Measurements from ENCODE around the gene PNLIP.

The PNLIP gene

DNA sequence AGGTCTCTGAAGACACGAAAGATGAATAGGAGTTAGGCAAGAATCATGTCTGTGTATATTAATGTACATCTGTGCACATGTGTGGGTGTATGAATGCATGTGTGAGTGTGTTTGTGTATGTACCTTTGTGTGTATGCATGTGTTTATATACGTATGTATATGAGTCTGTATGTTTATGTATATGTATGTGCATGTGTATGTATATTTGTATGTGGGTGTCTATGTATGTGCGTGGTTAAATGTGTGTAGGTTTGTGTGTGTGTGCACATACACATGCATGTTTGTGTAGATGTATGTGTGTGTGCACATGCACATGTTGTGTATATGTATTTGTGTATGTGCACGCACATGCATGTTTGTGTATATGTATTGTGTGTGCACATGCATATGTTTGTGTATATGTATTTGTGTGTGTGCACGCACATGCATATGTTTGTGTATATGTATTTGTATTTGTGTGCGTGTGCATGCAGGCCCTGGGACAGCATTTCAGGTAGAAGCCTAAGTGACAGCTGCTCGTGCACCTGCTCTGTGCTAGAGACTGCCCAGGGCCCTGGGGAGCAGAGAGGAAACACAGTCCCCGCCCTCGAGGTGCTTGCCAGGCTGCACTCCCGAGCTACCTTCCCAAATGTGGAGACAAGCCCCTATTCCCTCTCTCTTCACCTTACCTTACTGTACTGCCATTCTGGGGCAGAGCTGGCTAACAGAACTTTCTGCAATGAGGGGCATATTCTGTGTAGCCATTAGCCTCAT is 57.1 kb downstream of the PNLIP start:
- no peak overlapping the region for H3K4me3 ChIP-seq (ENCODE audit: low read length)
- TF ChIP-seq, protein P1, sequence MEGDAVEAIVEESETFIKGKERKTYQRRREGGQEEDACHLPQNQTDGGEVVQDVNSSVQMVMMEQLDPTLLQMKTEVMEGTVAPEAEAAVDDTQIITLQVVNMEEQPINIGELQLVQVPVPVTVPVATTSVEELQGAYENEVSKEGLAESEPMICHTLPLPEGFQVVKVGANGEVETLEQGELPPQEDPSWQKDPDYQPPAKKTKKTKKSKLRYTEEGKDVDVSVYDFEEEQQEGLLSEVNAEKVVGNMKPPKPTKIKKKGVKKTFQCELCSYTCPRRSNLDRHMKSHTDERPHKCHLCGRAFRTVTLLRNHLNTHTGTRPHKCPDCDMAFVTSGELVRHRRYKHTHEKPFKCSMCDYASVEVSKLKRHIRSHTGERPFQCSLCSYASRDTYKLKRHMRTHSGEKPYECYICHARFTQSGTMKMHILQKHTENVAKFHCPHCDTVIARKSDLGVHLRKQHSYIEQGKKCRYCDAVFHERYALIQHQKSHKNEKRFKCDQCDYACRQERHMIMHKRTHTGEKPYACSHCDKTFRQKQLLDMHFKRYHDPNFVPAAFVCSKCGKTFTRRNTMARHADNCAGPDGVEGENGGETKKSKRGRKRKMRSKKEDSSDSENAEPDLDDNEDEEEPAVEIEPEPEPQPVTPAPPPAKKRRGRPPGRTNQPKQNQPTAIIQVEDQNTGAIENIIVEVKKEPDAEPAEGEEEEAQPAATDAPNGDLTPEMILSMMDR (IDR thresholded peaks at IDR 0.05; ENCODE audit: low read depth, low read length, poor library complexity, severe bottlenecking), result no peak
- no peak for TF ChIP-seq EZH2phosphoT487 (IDR thresholded peaks at IDR 0.05; ENCODE audit: borderline replicate concordance, low read length)
- no peak overlapping the region for H3K4me2 ChIP-seq (ENCODE audit: low read length)

DNA sequence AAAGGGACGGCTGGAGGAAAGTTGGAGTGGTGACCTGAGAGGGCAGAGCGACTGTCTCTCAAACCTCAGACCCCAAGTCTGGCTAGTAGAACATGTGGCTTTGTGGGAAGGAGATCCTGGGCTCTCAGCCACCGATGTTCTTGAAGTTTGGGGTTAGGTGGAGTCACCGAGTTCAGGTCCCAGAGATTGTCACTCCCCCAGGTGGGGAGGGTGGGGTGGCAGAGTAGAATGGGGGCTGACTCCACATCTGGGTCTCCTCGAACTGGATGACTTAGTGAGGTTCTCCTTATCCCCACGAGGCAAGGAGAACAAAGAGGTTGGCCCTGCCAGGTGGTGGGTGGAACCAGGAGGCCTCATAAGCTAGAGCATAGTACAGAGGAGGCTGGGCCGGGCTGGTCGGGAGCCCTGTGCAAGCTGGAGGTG is 60.3 kb downstream of the PNLIP start:
- Histone ChIP-seq H3K27ac (ENCODE audit: low read depth, low read length) (no peak overlapping the region), H3K9me3 (ENCODE audit: control insufficient read depth, insufficient read depth, low read length) (no peaks in the 10 kb centered on the region), H3K4me1 (ENCODE audit: control insufficient read depth, low read length) (no peaks in the 10 kb centered on the region), H3F3A (ENCODE audit: control insufficient read depth, insufficient read depth) (no peaks in the 10 kb centered on the region), H3K4me3 (ENCODE audit: low read length) (no peak overlapping the region), H3K4me2 (ENCODE audit: low read length) (no peak overlapping the region), H3K27me3 (ENCODE audit: control insufficient read depth, low read length) (no peaks in the 10 kb centered on the region), H3K9me2 (replicated peaks; ENCODE audit: control insufficient read depth, low read length) (no peaks in the 10 kb centered on the region), H3K79me2 (ENCODE audit: control insufficient read depth, low read length) (no peaks in the 10 kb centered on the region), H3K36me3 (ENCODE audit: control insufficient read depth, low read length) (no peaks in the 10 kb centered on the region), H4K20me1 (ENCODE audit: control insufficient read depth, insufficient read depth, low read depth, low read length) (no peaks in the 10 kb centered on the region)
- TF ChIP-seq, protein P1 (IDR thresholded peaks at IDR 0.05; ENCODE audit: low read depth, low read length, poor library complexity, severe bottlenecking), result no peak
- TF ChIP-seq EZH2phosphoT487 (IDR thresholded peaks at IDR 0.05; ENCODE audit: borderline replicate concordance, low read length), result no peak

More for the DNA sequence above, 57.1 kb downstream of the PNLIP start:
- Histone ChIP-seq H3K36me3 (ENCODE audit: control insufficient read depth, low read length) (no peaks in the 10 kb centered on the region), H4K20me1 (ENCODE audit: control insufficient read depth, insufficient read depth, low read depth, low read length) (no peaks in the 10 kb centered on the region), H3K27me3 (ENCODE audit: control insufficient read depth, low read length) (no peaks in the 10 kb centered on the region), H3K9me2 (replicated peaks; ENCODE audit: control insufficient read depth, low read length) (no peaks in the 10 kb centered on the region), H3F3A (ENCODE audit: control insufficient read depth, insufficient read depth) (no peaks in the 10 kb centered on the region), H3K27ac (ENCODE audit: low read depth, low read length) (no peak overlapping the region), H3K9me3 (ENCODE audit: control insufficient read depth, insufficient read depth, low read length) (no peaks in the 10 kb centered on the region), H3K4me1 (ENCODE audit: control insufficient read depth, low read length) (no peaks in the 10 kb centered on the region), H3K79me2 (ENCODE audit: control insufficient read depth, low read length) (no peaks in the 10 kb centered on the region)

DNA sequence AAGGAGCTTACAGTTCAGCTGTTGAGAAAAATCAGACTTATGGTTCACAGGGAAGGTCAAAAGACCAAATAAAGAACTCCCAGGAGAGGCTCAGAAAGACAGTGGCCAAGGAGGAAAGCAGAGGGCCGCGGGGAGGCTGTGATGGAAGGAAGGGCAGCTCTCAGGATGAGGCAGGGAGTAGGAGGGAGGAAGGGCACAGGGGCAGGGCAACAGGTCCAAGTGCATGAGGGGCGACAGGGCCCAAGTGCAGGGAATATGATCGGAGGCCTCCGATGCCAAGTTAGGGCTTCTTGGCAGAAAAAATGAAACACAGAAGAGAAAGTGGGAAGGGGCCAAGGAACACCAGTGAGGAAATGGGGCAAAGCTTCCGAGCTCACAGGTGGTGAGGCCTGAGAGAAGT is 61.6 kb downstream of the PNLIP start:
- Histone ChIP-seq H3K4me2 (ENCODE audit: low read length) (no peak overlapping the region), H4K20me1 (ENCODE audit: control insufficient read depth, insufficient read depth, low read depth, low read length) (no peaks in the 10 kb centered on the region), H3K4me1 (ENCODE audit: control insufficient read depth, low read length) (no peaks in the 10 kb centered on the region), H3K27me3 (ENCODE audit: control insufficient read depth, low read length) (no peaks in the 10 kb centered on the region), H3K9me2 (replicated peaks; ENCODE audit: control insufficient read depth, low read length) (no peaks in the 10 kb centered on the region), H3K27ac (ENCODE audit: low read depth, low read length) (no peak overlapping the region), H3F3A (ENCODE audit: control insufficient read depth, insufficient read depth) (no peaks in the 10 kb centered on the region), H3K4me3 (ENCODE audit: low read length) (no peak overlapping the region), H3K36me3 (ENCODE audit: control insufficient read depth, low read length) (no peaks in the 10 kb centered on the region), H3K79me2 (ENCODE audit: control insufficient read depth, low read length) (no peaks in the 10 kb centered on the region), H3K9me3 (ENCODE audit: control insufficient read depth, insufficient read depth, low read length) (no peaks in the 10 kb centered on the region)
- no peak for TF ChIP-seq EZH2phosphoT487 (IDR thresholded peaks at IDR 0.05; ENCODE audit: borderline replicate concordance, low read length)
- TF ChIP-seq, protein P1 (IDR thresholded peaks at IDR 0.05; ENCODE audit: low read depth, low read length, poor library complexity, severe bottlenecking), result no peak

Measured in DOHH2 (cell line).